Kidney epithelial cell (primary cell): Measurements from ENCODE around the gene MBOAT2. TPM values are rescaled to one million over a fixed set of nuclear protein-coding genes. Genes with fewer than 3 reads are reported as not detected.
A peak's percentile ranks its signal among the peaks of the same experiment; 100 is the strongest.

Source experiments
- DNase-seq: peaks from one replicate; pipeline ENCODE4 v3.0.0-alpha.2; 2010; ENCODE audit warnings: low read depth
- H3K27me3 ChIP-seq: 2 replicates; pipeline ENCODE4 v1.6.0; 2011; ENCODE audit warnings: low read length; ENCODE audit not compliant: control insufficient read depth, insufficient read depth
- H3K36me3 ChIP-seq: 2 replicates; pipeline ENCODE4 v1.5.1; 2011; ENCODE audit warnings: low read length; ENCODE audit not compliant: control insufficient read depth, insufficient read depth
- H3K4me3 ChIP-seq: 2 replicates; pipeline ENCODE4 v1.5.1; 2011; ENCODE audit warnings: low read depth, mild to moderate bottlenecking, control low read depth, low read length
- CTCF ChIP-seq: IDR thresholded peaks from 2 replicates; pipeline ENCODE4 v1.5.1; 2011; ENCODE audit warnings: mild to moderate bottlenecking, moderate library complexity, low read length, control low read depth, inconsistent platforms; ENCODE audit not compliant: insufficient read depth, poor library complexity, severe bottlenecking
- total RNA-seq: library from RNA; depleted of rRNA; stranded (reverse); fragments of >200 nt; gene quantifications from 2 replicates; pipeline ENCODE4 v1.2.3, GENCODE V29; 2015

The MBOAT2 gene
- total RNA-seq, 1 donor from 2014 or later, result 32.2 TPM

GRCh38 chr2:9013403-9013802 is 9.9 kb upstream of the MBOAT2 start:
- no peak overlapping the region for H3K4me3 ChIP-seq
- no peak for TF ChIP-seq CTCF
- H3K36me3 ChIP-seq, result no peaks in the 10 kb centered on the region
- no peak for DNase-seq
- H3K27me3 ChIP-seq, result no peaks in the 10 kb centered on the region

- TF ChIP-seq CTCF, result no peak
- no peaks in the 10 kb centered on the region for H3K27me3 ChIP-seq
Observed at GRCh38 chr2:9010866-9011265, 7.4 kb upstream of the MBOAT2 start.

GRCh38 chr2:9008951-9009664 is 5.6 kb upstream of the MBOAT2 start:
- DNase-seq, result no peak
- no peaks in the 10 kb centered on the region for H3K36me3 ChIP-seq
- no peak overlapping the region for H3K4me3 ChIP-seq
- no peak for TF ChIP-seq CTCF
- H3K27me3 ChIP-seq, result no peaks in the 10 kb centered on the region

More at GRCh38 chr2:9010866-9011265, 7.4 kb upstream of the MBOAT2 start:
- no peak overlapping the region for H3K4me3 ChIP-seq
- no peak for DNase-seq
- H3K36me3 ChIP-seq, result no peaks in the 10 kb centered on the region

GRCh38 chr2:9006368-9006767 is 2.9 kb upstream of the MBOAT2 start:
- no peak overlapping the region for H3K4me3 ChIP-seq
- DNase-seq, result no peak
- H3K27me3 ChIP-seq, result no peaks in the 10 kb centered on the region
- no peaks in the 10 kb centered on the region for H3K36me3 ChIP-seq
- no peak for TF ChIP-seq CTCF

GRCh38 chr2:9004338-9005204 is 1.1 kb upstream of the MBOAT2 start:
- TF ChIP-seq CTCF, result no peak
- H3K36me3 ChIP-seq, result no peaks in the 10 kb centered on the region
- peak overlapping the region; percentile 56 for H3K4me3 ChIP-seq
- no peaks in the 10 kb centered on the region for H3K27me3 ChIP-seq
- DNase-seq, result no peak
